Gastrocnemius medialis (tissue), 4 donors: ENCODE measurements around the gene TBC1D10A.

ENCODE experiments used
- CTCF ChIP-seq, 5 experiments: fragments of 450-650 bp in 3 of 5; fragments of 200-600 bp in 2 of 5; sonication (generic) in 2 of 5; IDR thresholded peaks in 4 of 5; conservative IDR thresholded peaks in 1 of 5; 1 replicate in 4 of 5; 2 replicates in 1 of 5; pipeline ENCODE4 v1.5.1; 2016 to 2019; ENCODE audit warnings: antibody characterized with exemption in 5 of 5, mild to moderate bottlenecking in 3 of 5, moderate library complexity in 3 of 5
- POLR2A ChIP-seq, 2 donors: fragments of 450-650 bp; IDR thresholded peaks; one replicate each; pipeline ENCODE4 v1.6.1; 2017; ENCODE audit warnings: antibody characterized with exemption in 2 of 2, mild to moderate bottlenecking in 2 of 2, moderate library complexity in 2 of 2

DNA sequence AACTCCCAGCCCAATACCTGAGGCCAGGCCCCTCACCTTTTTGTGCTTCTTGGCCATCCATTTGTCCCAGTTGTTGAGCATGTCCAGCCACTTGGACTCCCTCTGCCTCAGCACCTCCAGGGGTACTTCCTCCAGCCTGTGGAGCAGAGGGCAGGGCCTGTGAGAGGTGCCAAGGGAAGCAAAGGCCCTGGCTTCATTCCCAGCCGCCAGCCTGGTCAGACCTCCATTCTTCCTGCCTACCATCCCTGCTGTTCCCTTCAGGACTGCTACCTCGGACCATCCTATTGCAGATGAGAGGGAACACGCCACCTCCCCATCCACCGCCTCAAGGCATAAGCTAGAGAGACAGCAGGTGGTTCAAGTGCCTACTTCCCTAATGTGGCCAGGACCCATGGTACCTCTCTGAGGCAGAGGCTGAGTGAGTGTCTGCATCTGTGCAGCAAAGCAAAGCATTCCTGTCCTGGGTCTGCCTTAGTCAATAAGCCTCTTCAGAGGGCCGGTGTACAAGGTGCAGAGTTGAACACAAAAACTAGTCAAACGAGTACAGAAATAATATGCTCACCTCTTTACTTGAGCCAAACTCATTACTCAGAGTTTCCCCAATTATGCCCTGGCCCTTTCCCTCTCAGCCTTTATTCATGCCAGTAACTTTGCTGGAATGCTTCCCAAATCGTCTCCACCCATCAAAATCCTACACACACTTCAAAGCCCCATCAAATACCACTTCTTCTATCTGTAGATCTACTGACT lies 22.1 kb downstream of the TBC1D10A start:
- TF ChIP-seq CTCF (IDR thresholded peaks at IDR 0.05 in 4 of 5, conservative IDR thresholded peaks at IDR 0.05 in 1 of 5) = no peak
- no peak for TF ChIP-seq POLR2A (IDR thresholded peaks at IDR 0.05)
